ENCODE measurements around the gene PTPRT. TPM values are rescaled to one million over a fixed set of nuclear protein-coding genes. Genes with fewer than 3 reads are reported as not detected.

The PTPRT gene
- total RNA-seq, 6 experiments from 2014 or later = not detected

- H3K9me3 Mint-ChIP-seq = peaks cover 61% of the 10 kb centered on the region
Measured at GRCh38 chr20:42706759-42707158, 482.9 kb downstream of the PTPRT start.

GRCh38 chr20:42705550-42705949 is 484.2 kb downstream of the PTPRT start:
- H3K36me3 Mint-ChIP-seq (ENCODE audit: low read depth) = peaks cover 11% of the 10 kb centered on the region; the same call in 1 of the 2 replicates
- peaks cover 62% of the 10 kb centered on the region for H3K9me3 Mint-ChIP-seq
- no peaks in the 10 kb centered on the region for H3K4me1 Mint-ChIP-seq (ENCODE audit: low read depth)

More at GRCh38 chr20:42706759-42707158, 482.9 kb downstream of the PTPRT start:
- TF ChIP-seq, protein P1, sequence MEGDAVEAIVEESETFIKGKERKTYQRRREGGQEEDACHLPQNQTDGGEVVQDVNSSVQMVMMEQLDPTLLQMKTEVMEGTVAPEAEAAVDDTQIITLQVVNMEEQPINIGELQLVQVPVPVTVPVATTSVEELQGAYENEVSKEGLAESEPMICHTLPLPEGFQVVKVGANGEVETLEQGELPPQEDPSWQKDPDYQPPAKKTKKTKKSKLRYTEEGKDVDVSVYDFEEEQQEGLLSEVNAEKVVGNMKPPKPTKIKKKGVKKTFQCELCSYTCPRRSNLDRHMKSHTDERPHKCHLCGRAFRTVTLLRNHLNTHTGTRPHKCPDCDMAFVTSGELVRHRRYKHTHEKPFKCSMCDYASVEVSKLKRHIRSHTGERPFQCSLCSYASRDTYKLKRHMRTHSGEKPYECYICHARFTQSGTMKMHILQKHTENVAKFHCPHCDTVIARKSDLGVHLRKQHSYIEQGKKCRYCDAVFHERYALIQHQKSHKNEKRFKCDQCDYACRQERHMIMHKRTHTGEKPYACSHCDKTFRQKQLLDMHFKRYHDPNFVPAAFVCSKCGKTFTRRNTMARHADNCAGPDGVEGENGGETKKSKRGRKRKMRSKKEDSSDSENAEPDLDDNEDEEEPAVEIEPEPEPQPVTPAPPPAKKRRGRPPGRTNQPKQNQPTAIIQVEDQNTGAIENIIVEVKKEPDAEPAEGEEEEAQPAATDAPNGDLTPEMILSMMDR (IDR thresholded peaks at IDR 0.05) = no peak
- Mint-ChIP-seq H3K36me3 (ENCODE audit: low read depth) (peaks cover 11% of the 10 kb centered on the region; the same call in 1 of the 2 replicates), H3K27me3 (ENCODE audit: insufficient read depth) (no peaks in the 10 kb centered on the region; the same call in 1 of the 2 replicates), H3K27ac (no peak overlapping the region), H3K4me3 (no peak overlapping the region), H3K4me1 (ENCODE audit: low read depth) (no peaks in the 10 kb centered on the region)
- DNase-seq = no peak

DNA sequence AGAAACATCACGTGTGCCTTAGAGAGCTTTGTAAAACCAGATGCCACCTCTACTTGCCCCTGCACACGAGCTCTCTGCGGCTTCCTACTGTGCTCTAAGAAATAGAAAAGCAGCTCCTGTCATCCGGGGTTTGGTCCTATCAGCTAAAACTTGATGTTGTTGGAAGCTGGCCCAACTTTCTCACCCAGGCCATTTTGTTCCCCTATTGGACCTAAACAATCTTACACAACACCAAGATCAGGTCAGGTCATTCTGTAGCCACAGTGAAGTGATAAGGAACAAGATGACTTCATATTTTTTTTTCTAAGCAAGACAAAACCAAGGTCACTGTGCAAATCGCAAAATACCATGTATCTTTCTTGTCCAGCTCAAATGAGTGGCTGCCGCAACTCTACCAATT is 486.0 kb downstream of the PTPRT start:
- Mint-ChIP-seq H3K27me3 (ENCODE audit: insufficient read depth) (no peaks in the 10 kb centered on the region; the same call in 1 of the 2 replicates), H3K4me1 (ENCODE audit: low read depth) (no peaks in the 10 kb centered on the region), H3K9me3 (peaks cover 59% of the 10 kb centered on the region), H3K27ac (no peak overlapping the region), H3K4me3 (no peak overlapping the region), H3K36me3 (ENCODE audit: low read depth) (peaks cover 11% of the 10 kb centered on the region; the same call in 1 of the 2 replicates)
- no peak for DNase-seq
- TF ChIP-seq, protein P1 (IDR thresholded peaks at IDR 0.05) = no peak

More at GRCh38 chr20:42705550-42705949, 484.2 kb downstream of the PTPRT start:
- Mint-ChIP-seq H3K4me3 (no peak overlapping the region), H3K27ac (no peak overlapping the region), H3K27me3 (ENCODE audit: insufficient read depth) (no peaks in the 10 kb centered on the region; the same call in 1 of the 2 replicates)
- TF ChIP-seq, protein P1 (IDR thresholded peaks at IDR 0.05) = no peak
- DNase-seq = no peak

DNA sequence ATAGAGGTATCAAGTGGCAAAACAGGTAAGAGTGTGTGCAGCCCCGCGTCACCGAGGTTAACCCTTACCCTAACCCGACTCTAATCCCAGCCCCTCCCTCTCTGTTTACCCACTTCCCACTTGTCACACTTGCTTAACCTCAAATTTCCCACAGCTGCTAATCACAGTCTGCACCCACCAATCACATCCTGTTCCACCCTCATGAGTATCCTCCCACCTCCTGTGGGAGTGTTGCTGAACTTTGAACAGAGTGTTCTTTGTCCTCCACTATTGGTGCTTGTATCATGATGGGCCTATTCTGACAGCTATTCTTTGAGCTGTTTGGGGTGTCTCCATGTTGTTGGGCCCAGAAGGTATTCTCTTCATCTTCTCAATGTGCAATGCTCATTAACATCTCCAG is 487.8 kb downstream of the PTPRT start:
- peaks cover 65% of the 10 kb centered on the region for H3K9me3 Mint-ChIP-seq
- H3K4me3 Mint-ChIP-seq = no peak overlapping the region
- no peaks in the 10 kb centered on the region for H3K4me1 Mint-ChIP-seq (ENCODE audit: low read depth)
- TF ChIP-seq, protein P1 (IDR thresholded peaks at IDR 0.05) = no peak
- no peak overlapping the region for H3K27ac Mint-ChIP-seq
- no peaks in the 10 kb centered on the region; the same call in 1 of the 2 replicates for H3K27me3 Mint-ChIP-seq (ENCODE audit: insufficient read depth)
- DNase-seq = no peak
- H3K36me3 Mint-ChIP-seq (ENCODE audit: low read depth) = peaks cover 11% of the 10 kb centered on the region; the same call in 1 of the 2 replicates

DNA sequence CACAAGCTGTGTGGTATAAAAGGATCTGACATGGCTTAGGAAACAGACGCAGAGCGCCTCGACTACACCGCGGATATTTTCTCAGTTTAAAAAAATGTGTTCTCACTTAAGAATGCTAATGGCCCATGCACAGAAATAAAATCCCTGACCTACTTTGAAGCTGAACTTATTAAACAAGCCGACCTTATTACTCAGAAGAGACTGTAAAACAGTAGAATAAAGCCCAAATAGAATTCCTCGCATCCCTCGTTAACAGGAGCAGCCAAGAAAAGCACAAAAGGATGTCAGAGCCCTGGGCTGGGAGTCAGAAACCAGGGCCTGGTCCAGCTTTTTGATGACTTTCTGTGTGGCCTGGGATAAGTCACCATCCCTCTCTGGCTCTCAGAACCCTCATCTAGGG is 489.3 kb downstream of the PTPRT start:
- Mint-ChIP-seq H3K27me3 (ENCODE audit: insufficient read depth) (peaks cover 2% of the 10 kb centered on the region), H3K9me3 (peaks cover 75% of the 10 kb centered on the region), H3K36me3 (ENCODE audit: low read depth) (peaks cover 11% of the 10 kb centered on the region; the same call in 1 of the 2 replicates), H3K4me1 (ENCODE audit: low read depth) (no peaks in the 10 kb centered on the region), H3K27ac (no peak overlapping the region), H3K4me3 (no peak overlapping the region)
- TF ChIP-seq, protein P1 (IDR thresholded peaks at IDR 0.05) = no peak
- DNase-seq = no peak
